HG03064 (cell line): ENCODE measurements around the gene BRD7.
A peak's percentile ranks its signal among the peaks of the same experiment; 100 is the strongest.

Source experiments
- ATAC-seq: cut with Tn5 transposase; IDR thresholded peaks from one replicate; pipeline ENCODE4 v1.9.1; 2021; ENCODE audit warnings: low read depth; ENCODE audit not compliant: unreplicated experiment

Gene BRD7

DNA sequence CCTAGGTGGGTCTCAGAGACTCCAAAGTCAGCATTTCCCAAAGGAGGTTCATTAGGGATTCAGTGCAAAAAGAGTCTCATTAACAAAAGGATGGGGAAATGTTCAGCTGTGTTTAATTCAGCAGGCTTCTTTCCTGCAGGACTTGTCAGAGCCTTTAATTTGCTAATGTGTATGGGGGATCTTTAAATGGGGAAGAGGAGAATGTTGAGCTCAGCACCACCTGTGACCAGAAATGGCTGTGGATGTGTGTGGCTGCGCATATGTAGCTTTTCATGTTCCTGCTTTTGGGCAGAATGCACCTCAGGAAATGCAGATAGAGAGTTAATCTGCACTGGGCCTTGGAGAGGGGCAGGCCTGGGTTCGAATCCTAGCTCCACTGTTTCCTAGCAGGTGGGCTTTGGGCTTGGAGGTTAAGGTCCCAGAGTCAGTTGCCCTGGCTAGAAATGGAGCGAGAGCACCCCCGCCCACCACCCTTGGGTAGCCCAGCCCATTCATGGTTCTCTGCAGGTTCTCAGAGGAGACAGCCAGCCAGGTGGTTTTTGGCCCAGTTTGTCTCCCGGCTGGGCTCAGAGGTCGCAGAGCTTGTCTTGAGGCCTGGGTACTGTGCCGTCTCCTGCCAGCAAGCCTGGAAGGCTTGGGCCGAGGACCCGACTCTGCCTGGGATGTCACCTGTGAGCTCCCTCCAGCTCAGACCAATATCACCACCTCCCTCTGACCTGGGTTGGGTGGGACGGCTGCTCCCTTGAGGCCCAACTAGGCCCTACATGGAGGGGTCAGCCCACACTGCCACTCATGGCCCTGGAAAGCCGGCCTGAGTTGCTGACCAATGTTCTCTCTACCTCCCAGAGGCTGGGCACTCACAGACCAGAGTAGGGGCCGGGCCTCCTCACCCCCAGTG lies 93.1 kb downstream of the BRD7 start:
- no peak for ATAC-seq

DNA sequence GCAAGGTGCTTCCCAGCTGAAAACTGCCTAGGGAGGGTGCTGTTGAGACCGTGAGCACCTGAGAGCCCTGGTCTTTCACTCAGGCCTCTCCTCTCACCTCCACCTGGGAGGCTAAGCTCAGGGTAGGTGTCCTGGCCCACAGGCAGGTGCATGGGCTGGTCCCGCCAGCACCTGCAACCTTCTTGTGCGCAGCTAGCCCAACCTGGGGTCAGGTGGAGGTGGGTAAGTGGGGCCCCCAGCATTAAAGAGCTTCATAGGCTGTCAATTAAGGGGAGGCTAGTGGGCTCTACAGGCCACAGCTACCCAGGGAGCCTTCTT lies 93.7 kb downstream of the BRD7 start:
- ATAC-seq: no peak

DNA sequence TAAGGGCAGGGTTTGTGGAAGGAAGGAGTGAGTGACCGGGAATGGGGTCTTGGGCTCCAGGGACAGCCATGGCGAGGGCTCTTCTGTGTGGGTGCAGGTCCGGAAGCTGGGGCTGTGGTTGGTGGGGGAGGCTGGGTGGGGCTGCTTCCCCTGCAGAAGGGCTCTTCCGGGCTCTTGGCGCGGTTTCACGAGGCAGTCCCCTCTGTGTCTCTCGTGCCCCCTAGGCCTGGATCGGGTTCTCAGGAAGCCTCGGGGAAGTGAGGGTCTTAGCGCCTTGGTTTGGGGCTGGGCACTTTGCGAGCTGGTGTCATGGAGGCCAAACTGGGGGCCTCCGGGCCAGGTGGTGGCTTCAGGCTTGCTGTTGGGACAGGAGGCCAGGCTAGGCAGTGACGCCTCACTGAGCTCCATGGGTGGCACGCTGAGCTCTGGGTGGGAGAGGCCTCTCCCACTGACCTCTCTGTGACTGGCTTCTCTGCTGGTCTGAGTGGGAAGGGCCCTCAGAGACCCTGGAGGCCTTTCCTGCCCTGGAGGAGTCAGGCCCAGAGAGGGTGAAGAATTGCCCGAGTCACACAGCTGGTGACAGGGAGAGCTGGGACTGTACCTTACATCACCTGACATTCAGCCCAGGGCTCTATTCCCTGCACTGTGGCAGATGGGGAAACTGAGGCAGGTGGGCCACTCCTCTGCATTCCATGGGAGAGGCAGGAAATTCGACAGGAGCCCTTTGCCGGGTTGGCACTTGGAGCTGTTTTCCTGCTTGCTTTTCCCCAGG lies 94.3 kb downstream of the BRD7 start:
- peak; percentile 22 for ATAC-seq

DNA sequence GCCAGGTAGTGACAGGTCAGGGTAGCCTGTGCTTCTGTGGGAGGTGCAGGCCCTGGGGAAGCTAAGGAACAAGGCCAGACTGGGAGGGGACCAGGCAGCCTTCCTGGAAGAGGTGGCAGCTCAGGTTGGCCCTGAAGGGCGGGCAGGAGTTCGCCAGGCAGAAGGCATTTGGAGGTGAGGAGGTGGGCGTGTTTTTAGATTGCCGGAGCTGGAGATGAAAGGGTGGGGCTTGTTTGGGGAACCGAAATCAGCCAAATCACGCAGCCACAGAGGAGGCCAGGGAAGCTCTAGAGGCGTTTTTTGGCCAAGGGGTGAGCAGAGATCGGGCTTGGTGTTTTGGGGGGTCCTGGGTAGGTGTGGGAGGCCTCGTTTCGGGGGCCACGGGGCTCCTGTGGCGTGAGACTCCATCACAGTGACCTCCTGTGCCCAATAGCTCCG lies 94.9 kb downstream of the BRD7 start:
- peak; percentile 49 for ATAC-seq

DNA sequence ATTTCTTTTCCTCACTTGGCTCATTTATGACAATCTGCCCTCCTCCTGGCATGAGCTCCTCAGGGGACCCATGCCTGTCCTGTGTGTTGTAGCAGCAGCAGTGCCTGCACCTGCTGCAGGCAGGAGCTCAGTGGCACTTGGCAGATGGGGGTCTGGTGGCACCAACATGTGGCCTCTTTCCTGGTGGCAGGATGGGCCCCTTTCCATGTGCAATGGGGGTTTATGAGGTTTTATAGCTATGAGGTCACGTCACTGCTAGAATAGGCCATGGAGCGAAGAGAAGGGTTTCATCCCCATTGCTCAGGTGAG lies 95.5 kb downstream of the BRD7 start:
- ATAC-seq: no peak

DNA sequence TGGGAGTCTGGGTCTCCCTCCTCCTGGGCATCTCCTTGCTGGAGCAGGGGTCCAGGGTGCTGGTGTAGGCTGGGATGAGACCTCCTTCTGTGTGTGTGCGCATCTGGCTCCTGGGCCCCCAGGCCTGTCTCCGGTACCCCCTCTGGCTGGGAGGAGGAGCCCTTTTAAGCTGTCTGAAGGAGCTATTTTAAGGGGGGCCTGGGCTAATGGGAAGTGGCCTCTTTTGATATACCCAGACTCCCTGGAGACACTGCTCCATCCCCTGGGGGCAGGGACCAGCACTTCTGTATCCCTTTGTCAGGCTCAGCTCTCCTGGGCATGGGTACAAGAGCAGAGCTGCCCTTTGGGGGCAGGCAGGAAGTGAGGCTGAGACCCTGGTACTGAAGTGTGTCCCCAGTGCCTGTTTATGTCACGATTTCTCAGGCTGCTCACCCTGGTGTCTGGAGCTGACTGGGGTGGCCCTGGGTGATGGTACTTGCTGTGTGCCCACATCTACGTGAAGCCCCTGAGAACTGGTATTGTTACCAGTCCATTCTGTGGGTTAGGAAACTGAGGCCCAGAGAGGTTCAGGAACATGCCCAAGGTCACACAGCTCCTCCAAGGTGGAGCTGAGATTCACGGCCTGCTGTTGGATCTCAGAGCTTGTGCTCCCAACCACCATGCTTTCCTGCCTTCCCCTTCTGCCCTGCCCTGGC lies 96.0 kb downstream of the BRD7 start:
- ATAC-seq: no peak

DNA sequence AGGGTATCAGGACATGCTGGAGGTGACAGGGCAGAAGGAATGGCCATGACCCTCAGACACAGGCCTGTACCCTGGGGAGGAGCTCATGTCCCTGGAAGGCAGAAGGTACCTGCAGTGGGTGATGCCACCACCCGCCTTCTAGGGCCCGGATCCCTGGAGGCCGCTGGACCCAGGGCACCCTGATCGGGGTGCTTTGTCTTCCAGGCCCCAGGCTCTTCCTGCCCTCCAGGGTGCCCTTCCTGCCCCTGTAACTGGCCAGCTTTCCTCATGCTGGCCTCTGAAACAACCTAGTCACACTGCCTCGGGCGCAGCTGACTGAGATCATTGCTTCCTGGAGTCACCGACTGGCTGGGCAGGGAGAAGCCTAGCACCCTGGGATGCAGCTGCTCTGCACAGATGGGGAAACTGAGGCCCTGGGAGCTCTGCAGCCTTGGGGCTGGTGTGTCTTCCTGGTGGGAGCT lies 96.6 kb downstream of the BRD7 start:
- ATAC-seq: no peak

DNA sequence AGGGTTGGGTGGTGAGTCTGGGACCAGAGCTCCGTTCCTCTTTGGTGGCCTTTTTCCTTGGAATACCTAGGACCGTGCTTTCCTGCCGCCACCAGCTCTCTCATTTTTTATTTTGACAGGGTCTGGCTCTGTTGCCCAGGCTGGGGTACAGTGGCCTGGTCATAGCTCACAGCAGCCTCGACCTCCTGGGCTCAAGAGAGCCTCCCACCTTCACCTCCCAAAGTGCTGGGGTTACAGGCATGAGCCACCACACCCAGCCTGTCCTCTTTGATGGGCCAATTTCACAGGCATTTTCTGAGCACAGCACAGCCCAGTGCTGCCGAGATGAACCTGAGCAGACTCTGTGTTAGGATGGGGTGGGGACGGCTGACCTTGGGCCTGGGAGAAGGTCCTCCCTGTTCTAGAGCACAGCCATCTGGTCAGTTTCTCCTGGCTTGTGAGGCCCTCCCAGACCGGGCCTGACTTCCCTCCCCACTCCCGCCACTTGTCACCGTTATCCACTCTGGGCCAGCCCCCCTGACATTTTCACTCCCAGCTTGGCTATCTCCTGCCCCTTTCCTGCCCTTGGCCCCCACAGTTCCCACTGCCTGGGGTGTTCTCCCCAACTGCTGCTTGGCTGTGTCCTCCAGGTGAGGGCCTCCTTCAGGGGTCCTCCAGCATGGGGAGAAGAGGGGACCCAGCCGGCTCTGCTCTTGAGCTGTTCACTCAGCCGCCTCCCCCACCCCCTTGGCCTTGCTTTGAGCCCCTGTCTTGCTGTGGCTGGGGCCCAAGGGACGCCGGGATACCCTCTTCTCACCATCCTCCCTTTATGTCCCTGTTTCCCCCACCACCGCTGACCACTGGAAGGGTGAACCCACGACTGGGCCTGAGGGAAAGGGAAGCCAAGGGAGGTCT lies 97.4 kb downstream of the BRD7 start:
- ATAC-seq: no peak

DNA sequence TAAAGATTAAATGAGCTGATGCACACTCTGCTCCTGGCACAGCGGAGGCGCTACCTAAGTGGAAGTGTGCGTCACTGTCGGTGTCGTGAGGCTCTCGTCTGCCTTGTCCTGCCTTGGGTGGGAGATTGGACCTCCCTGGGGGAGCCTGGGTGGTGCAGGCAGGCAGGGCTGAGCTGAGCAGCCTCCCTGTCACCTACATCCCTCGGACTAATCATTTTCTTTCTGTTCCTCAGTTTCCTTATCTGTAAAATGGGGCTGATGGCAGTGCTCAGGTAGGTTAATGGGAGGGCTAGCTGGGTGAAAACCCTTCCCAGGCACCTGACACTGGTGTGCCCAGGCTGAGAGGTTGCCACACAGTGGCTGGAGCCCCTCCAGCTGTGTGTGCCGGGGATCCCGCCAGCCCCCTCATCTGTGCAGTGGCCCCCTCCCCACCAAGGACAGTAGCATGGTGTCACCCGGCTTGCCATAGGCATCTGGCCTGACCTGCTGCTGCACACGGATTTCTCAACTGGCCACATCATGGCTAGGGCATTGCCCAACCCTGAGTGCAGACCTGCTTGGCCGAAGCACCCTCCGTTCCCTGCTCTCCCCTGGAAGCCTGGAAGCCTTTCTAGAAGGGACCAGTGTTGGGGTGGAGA lies 98.2 kb downstream of the BRD7 start:
- no peak for ATAC-seq

DNA sequence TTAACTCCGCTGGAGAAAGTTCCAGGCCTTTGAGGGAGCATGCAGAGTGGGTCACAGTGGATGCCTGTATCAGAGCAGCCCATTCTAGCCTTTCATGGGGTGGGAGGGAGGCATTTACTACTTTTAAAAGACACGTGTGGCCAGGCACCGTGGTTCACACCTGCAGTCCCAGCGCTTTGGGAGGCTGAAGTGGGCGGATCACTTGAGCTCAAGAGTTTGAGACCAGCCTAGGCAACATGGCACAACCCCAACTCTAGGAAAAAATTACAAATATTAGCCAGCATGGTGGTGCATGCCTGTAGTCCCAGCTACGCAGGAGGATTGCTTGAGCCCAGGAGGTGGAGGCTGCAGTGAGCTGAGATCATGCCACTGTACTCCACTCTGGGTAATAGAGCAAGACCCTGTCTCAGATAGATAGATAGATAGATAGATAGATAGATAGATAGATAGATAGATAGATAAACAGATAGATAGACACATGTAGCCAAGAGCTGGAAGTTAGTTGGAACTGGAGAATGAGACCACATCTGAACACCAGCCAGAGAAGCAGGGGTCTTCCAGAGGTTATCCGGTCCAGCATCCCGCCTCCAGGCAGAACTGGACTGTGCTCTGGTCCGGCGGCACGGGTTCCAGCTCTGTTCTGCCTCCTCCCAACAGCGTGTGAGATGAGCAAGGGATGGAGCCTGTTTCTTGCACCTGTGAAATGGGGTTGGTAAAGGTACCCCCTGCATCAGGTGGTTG lies 98.8 kb downstream of the BRD7 start:
- ATAC-seq: no peak

DNA sequence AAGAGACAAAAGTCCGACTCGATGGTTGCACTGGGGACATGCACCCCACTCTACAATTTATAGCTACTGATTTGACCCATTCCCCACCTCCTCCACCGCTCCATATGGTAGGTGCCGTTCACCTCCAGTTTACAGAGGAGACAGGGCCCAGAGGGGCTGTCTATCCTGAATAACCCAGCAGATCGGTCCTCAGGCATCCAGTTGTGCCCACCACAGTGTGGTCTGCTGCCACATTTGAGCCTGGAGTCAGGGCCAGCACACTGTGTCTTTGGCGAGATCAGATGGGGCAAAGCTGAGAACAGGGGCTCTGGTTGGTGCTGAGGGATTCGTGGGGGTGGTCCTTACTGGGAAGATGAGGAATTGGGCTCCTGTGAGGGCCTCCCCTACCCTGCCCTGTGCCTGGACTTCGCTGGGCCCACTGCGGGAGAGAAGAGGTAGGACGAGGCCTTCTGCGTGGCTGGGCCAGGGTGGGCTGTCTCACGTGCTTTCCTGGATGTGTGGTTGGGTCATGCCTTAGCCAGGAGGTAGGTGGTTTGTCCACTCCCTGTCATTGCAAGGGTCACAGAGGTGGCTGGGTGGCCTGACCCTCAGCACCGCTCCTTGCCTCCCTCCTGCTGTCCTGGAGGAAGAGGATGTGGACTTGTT lies 99.6 kb downstream of the BRD7 start:
- ATAC-seq: no peak

DNA sequence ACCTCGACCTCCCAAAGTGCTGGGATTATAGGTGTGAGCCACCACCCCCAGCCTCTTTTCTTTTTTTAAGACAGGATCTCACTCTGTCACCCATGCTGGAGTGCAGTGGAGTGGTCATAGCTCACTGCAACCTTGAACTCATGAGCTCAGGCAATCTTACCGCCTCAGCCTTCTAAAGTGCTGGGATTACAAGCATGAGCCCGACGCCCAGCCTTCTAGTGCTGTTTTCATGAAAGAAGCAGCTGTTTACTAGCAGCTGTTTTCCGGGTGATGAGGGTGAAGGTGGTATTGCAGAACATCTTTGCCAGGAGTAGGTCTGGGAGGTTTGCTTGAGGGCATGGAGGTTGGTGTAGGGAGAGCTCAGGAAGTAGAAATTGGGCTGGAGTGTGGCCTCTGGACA lies 100.4 kb downstream of the BRD7 start:
- no peak for ATAC-seq

DNA sequence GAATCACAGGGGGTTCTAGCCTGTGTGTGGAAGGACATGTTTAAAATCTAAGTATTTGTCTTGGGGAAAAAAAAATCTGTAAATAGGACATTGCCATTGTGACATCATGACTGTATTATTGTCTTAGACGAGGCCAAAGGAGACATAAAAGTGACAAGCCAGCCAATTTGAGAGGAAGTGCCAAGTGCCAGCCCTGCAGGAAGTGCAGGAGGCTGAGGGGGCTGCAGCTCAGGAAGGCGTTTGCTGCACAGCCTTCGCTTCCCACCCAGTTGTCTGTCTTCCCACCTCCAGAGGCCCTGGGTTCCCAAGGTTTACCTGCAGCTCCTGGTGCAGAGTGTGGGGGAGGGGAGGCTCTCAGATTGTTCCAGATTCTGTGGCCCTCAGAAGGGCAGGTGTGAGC lies 101.1 kb downstream of the BRD7 start:
- no peak for ATAC-seq

DNA sequence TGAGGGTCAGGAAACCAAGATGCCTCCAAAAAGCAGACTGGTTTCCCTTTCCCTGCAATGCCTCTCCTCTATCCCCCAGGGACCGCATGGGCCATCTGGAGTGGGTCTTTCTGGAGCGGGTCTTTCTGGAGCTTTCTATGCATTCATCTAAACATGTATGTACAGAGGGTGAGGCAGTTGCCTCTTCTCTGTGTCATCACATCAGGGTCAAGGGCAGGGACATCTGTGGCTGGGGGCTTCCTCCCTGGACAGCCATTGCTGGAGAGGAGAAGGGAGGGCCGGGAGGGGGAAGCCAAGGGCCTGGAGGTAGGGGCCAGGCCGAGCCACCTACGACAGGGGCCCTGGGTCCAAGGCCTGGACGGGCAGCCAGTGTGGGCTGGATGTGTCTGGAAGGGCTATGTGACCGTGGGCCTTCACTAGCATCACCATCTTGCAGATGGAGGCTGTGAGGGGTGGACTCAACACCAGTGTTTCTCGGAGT lies 101.6 kb downstream of the BRD7 start:
- no peak for ATAC-seq

DNA sequence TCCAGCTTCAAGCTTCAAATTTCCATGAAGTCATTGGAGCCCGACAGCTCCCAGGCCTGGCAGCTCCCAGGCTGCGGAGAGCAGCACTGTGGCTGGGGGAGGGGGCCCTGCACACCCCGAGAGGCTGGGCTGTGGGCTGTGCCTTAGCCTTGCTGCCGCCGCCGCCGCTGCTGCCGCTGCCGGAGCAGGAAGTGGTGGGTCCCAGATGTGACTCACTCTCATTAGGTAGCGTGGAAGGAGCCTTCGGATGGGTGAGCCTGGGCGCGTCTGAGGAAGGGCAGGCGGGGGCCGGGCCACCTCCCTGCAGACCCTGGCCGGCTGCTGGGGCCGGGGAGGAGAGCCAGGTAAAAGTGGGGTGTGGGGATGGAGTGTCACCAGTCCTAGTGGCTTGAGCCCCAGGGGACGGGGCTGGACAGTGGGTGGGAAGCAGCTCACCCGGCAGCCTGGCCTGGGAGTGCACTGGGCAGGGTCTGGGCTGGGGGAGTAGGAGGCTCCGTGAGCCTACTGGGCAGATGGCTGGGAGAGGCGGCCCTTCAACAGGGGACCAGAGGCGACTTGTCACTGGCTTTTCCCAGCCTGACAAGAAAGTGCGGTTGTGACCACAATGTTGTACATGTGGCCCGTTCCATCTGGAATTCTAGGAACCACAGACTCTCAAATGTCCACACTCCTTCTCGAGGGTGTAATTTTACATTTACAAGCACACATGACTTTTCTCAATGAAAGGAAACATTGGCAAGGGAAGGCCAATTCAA lies 102.3 kb downstream of the BRD7 start, which contains the start of gene ADCY7:
Gene ADCY7 (plus strand): TSS at position 215 of the 755 bp plus-strand sequence. CDS start 21,629 bp downstream, outside the sequence.
- peak; percentile 72 for ATAC-seq
